Parathyroid adenoma (tissue), 2 donors: ENCODE data around the gene MIB1.

Source experiments
- H2AFZ ChIP-seq: fragments of 300-600 bp; sonication (generic); one replicate; pipeline ENCODE4 v1.7.0; 2017; ENCODE audit warnings: antibody characterized with exemption, mild to moderate bottlenecking
- H3K27ac ChIP-seq: fragments of 300-600 bp; sonication (generic); one replicate; pipeline ENCODE4 v1.7.0; 2017
- H3K27me3 ChIP-seq: fragments of 300-600 bp; sonication (generic); one replicate; pipeline ENCODE4 v1.7.0; 2017; ENCODE audit warnings: low read length; ENCODE audit not compliant: control insufficient read depth, insufficient read depth
- H3K36me3 ChIP-seq: fragments of 300-600 bp; sonication (generic); one replicate; pipeline ENCODE4 v1.7.0; 2017; ENCODE audit warnings: low read length; ENCODE audit not compliant: control insufficient read depth, insufficient read depth
- H3K4me1 ChIP-seq: fragments of 300-600 bp; sonication (generic); one replicate; pipeline ENCODE4 v1.7.0; 2017; ENCODE audit warnings: control low read depth
- H3K4me2 ChIP-seq: fragments of 300-600 bp; sonication (generic); one replicate; pipeline ENCODE4 v1.7.0; 2017; ENCODE audit warnings: low read length
- H3K4me3 ChIP-seq: fragments of 300-600 bp; sonication (generic); one replicate; pipeline ENCODE4 v1.7.0; 2017; ENCODE audit warnings: low read depth, low read length
- H3K79me2 ChIP-seq: fragments of 300-600 bp; sonication (generic); one replicate; pipeline ENCODE4 v1.7.0; 2017; ENCODE audit warnings: control low read depth
- H3K9ac ChIP-seq: fragments of 300-600 bp; sonication (generic); one replicate; pipeline ENCODE4 v1.7.0; 2017; ENCODE audit warnings: mild to moderate bottlenecking
- H3K9me3 ChIP-seq: fragments of 300-600 bp; sonication (generic); one replicate; pipeline ENCODE4 v1.7.0; 2017; ENCODE audit warnings: low read length; ENCODE audit not compliant: control insufficient read depth
- TF ChIP-seq, protein P1 (sequence below): fragments of 300-600 bp; sonication (generic); IDR thresholded peaks from one replicate; pipeline ENCODE4 v1.7.0; 2017; ENCODE audit warnings: antibody characterized with exemption, mild to moderate bottlenecking
- donor health status: primary hyperparathyroidism.

Gene MIB1

GRCh38 chr18:21833604-21834298 lies 93.2 kb downstream of the MIB1 start:
- H3K4me2 ChIP-seq: no peak overlapping the region
- no peak overlapping the region for H3K4me3 ChIP-seq
- TF ChIP-seq, protein P1, sequence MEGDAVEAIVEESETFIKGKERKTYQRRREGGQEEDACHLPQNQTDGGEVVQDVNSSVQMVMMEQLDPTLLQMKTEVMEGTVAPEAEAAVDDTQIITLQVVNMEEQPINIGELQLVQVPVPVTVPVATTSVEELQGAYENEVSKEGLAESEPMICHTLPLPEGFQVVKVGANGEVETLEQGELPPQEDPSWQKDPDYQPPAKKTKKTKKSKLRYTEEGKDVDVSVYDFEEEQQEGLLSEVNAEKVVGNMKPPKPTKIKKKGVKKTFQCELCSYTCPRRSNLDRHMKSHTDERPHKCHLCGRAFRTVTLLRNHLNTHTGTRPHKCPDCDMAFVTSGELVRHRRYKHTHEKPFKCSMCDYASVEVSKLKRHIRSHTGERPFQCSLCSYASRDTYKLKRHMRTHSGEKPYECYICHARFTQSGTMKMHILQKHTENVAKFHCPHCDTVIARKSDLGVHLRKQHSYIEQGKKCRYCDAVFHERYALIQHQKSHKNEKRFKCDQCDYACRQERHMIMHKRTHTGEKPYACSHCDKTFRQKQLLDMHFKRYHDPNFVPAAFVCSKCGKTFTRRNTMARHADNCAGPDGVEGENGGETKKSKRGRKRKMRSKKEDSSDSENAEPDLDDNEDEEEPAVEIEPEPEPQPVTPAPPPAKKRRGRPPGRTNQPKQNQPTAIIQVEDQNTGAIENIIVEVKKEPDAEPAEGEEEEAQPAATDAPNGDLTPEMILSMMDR: no peak
- H3K27me3 ChIP-seq: no peaks in the 10 kb centered on the region
- no peak overlapping the region for H3K27ac ChIP-seq
- no peak overlapping the region for H3K9ac ChIP-seq
- no peaks in the 10 kb centered on the region for H3K36me3 ChIP-seq
- no peaks in the 10 kb centered on the region for H3K79me2 ChIP-seq
- no peaks in the 10 kb centered on the region for H3K9me3 ChIP-seq
- no peak overlapping the region for H2AFZ ChIP-seq
- H3K4me1 ChIP-seq: no peaks in the 10 kb centered on the region

DNA sequence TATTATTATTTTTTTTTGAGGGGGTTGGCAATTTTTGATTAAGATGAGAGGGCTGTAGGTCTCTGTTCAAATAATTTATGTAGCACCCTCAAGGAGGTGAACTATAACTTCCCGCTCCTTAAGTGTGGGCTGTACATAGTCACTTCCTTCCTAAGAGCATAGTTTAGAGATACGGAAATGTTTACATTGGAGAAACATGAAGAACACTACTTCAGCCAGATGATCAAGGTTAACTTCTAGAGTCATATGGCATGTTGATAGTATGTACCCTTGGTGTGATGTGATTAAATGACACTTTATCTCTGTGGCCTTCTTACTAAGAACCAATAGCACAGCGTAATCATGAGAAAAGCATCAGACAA lies 93.7 kb downstream of the MIB1 start:
- no peaks in the 10 kb centered on the region for H3K79me2 ChIP-seq
- H3K9me3 ChIP-seq: no peaks in the 10 kb centered on the region
- no peak overlapping the region for H3K27ac ChIP-seq
- no peak overlapping the region for H3K4me2 ChIP-seq
- TF ChIP-seq, protein P1: no peak
- H3K4me1 ChIP-seq: no peaks in the 10 kb centered on the region
- H3K36me3 ChIP-seq: no peaks in the 10 kb centered on the region
- no peaks in the 10 kb centered on the region for H3K27me3 ChIP-seq
- H3K9ac ChIP-seq: no peak overlapping the region
- no peak overlapping the region for H2AFZ ChIP-seq
- H3K4me3 ChIP-seq: no peak overlapping the region

DNA sequence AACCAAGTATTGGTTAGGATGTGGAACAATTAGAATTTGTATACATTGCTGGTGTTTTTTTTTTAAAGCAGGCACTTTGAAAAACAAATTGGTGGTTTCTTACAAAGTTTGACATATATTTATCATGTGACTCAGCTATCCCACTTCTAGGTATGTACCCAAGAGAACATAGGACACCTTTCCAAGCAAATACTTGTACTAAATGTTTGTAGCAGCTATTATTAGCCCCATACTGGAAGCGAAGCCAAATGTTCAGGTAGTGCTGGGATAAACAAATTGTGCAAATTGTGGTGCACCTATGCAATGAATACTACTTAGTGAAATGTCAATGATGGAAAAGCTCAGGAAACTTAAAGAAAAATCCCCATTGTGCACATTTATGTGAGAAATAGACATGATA lies 101.0 kb downstream of the MIB1 start:
- H3K9me3 ChIP-seq: no peaks in the 10 kb centered on the region
- no peaks in the 10 kb centered on the region for H3K79me2 ChIP-seq
- H3K36me3 ChIP-seq: no peaks in the 10 kb centered on the region
- H3K4me2 ChIP-seq: no peak overlapping the region
- no peak overlapping the region for H2AFZ ChIP-seq
- H3K27ac ChIP-seq: no peak overlapping the region
- H3K4me3 ChIP-seq: no peak overlapping the region
- H3K27me3 ChIP-seq: no peaks in the 10 kb centered on the region
- TF ChIP-seq, protein P1: no peak
- no peak overlapping the region for H3K9ac ChIP-seq
- no peaks in the 10 kb centered on the region for H3K4me1 ChIP-seq

GRCh38 chr18:21843341-21843740 lies 102.7 kb downstream of the MIB1 start:
- H3K79me2 ChIP-seq: no peaks in the 10 kb centered on the region
- TF ChIP-seq, protein P1: no peak
- no peak overlapping the region for H3K9ac ChIP-seq
- H3K4me1 ChIP-seq: no peaks in the 10 kb centered on the region
- no peak overlapping the region for H2AFZ ChIP-seq
- H3K4me2 ChIP-seq: no peak overlapping the region
- H3K27me3 ChIP-seq: no peaks in the 10 kb centered on the region
- no peak overlapping the region for H3K27ac ChIP-seq
- H3K9me3 ChIP-seq: no peaks in the 10 kb centered on the region
- no peaks in the 10 kb centered on the region for H3K36me3 ChIP-seq
- H3K4me3 ChIP-seq: no peak overlapping the region

GRCh38 chr18:21851327-21851961 lies 110.9 kb downstream of the MIB1 start:
- no peak overlapping the region for H3K4me2 ChIP-seq
- H3K4me3 ChIP-seq: no peak overlapping the region
- TF ChIP-seq, protein P1: no peak
- no peaks in the 10 kb centered on the region for H3K79me2 ChIP-seq
- H3K27me3 ChIP-seq: no peaks in the 10 kb centered on the region
- H3K27ac ChIP-seq: no peak overlapping the region
- no peaks in the 10 kb centered on the region for H3K4me1 ChIP-seq
- no peaks in the 10 kb centered on the region for H3K36me3 ChIP-seq
- no peak overlapping the region for H2AFZ ChIP-seq
- no peaks in the 10 kb centered on the region for H3K9me3 ChIP-seq
- no peak overlapping the region for H3K9ac ChIP-seq
